Fibroblast of gingiva (primary cell): ENCODE results near the gene DVL1.

Experiments used
- DNase-seq: peaks from one replicate; pipeline ENCODE4 v3.0.0-alpha.2; 2011; ENCODE audit warnings: low read depth

Gene DVL1

DNA sequence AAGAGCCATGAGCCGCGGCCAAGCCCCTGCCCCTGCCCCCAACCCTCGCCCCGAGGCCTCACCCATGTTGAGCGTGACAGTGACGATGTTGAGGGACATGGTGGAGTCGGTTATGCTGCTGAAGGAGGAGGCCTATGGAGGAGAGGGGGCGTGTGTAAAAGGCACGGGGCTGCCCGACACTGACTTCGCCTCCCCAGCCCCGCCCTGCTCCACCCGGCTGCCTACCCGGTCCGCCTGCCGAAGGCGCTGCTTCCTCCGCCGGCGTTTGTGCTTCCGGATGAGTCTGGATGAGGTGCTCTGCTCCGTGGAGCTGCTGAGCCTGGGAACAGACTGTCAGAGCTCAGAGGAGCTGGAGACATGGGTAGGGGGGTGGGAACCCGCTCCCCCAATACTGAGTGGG lies 9.0 kb downstream of the DVL1 start:
- DNase-seq = no peak

DNA sequence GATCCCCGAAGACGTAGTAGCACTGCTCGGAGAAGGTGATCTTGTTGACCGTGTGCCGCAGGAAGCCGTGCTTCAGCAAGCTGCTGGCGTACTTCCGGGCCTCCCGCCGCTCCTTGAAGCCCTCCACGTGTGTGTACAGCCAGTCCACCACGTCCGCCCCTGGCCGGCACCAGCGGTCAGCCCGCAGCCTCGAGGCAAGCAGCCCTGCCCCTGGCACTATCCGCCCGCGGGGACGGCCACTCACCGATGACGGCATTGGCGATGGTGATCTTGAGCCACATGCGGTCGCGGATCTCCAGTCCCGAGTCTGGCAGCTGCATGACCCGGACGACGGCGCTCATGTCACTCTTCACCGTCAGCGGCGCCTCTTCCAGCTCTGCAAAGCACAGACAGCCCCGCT lies 10.9 kb downstream of the DVL1 start:
- DNase-seq = no peak

DNA sequence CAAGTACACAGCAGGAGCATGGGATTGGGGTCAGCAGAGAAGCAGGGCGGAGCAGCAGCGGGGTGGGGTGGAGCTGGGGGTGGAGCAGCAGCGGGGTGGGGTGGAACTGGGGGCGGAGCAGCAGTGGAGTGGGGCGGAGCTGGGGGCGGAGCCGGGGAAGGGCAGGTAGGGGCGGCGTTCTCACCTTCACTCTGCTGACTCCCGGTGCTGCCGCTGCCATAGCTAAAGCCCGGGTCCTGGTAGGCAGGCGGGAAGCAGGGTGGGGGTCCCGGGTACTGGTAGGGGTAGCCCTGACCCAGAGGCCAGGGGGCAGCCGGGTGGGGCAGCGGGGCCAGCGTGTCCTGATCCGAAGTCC lies 11.4 kb downstream of the DVL1 start:
- DNase-seq = no peak

DNA sequence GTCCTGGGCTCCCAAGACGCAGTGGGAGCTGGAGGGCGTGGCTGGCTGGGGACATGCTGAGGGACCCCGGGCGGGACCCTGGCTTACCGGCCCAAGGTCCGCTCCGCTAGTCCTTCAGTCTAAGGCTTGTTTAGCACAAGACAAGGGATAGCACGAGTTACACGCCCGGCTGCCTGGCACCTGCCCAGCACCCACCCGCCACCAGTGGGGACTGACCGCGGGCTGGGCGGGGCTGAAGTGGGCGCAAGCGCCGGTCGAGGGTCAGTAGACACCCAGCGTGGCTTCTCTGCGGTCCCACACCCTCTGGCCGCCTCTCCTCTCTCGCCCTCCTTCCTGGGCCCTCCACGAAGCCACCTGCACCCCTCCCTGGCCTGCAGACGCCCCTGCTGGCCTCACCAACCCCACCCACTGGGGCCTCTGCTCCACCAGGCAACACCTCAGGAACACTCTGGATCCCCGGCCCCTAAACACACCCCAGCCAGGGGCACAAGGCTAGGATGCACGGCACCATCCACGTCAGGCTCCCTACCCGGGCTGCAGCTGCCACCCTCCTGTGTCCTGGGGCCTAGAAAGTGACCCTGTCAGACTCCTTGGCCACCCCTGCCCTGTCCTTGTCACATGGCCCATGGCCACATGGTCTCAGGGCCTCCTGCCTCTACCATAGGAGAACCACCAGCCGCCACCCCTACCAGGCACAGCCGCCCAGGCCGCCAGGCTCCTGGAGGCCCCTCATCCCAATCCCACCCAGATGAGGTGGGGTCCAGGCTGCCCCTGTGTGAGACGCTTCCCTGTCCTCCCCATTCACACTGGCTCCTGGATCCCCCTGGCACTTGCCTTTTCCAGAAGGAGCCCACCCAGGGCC lies 12.1 kb downstream of the DVL1 start:
- no peak for DNase-seq

DNA sequence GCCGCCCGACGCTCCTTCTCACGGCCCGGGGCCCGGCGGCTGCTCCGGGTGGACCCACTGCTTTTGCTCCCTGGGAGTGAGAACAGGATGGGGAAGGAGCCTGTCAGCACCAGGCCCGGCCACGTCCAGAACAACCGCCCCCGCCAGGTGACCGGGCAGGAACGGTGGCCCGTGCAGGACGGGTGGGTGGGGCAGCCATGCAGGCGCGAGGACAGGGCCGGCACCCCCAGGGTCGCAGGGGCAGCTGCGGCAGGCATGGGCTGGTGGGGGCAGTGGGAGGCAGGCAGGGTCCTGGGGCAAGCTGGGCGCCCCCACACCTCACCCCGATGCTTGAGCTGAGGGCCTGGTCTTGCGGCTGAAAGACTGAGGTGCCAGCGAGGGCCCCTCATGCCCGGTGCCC lies 12.8 kb downstream of the DVL1 start:
- no peak for DNase-seq

DNA sequence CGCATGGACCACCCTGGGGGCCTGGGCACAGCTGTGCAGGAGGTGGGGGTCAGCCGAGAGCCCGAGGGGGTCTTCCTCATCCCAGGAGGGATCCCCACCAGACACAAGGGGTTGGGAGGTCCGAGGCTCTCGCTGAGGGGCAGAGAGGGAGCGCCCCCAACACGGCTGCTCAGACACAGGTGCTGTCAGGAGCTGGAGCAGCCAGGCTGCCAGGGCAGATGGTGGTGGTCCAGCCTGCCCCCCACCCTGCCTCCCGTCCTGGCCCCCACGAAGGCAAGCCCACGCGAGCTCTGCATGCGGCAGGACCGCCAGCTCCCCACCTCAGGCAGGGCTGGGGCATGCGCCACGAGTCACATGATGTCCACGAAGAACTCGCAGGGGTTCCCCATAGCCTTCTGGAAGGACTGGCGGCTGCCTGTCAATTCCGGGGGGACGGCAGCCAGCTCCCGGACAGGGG lies 13.4 kb downstream of the DVL1 start:
- no peak for DNase-seq

DNA sequence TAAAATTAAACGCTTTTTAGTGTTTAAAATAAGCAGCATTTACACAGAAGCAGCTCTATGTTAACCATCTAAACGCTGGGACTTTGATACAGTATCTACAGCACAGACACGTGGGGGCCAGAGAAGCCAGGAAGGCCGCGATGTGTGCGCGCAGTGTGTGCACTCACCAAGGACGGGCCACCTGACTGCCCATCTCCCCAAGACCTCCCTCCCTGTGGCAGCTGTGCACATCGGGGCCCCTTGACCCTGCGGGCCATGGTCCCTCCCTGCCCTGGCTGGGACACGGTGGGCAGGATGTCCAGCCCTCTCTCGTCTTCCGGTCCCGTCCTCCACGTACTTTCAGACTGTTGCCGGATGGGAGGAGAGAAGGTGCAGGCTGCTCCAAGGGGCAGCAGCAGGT lies 13.9 kb downstream of the DVL1 start:
- DNase-seq = no peak

DNA sequence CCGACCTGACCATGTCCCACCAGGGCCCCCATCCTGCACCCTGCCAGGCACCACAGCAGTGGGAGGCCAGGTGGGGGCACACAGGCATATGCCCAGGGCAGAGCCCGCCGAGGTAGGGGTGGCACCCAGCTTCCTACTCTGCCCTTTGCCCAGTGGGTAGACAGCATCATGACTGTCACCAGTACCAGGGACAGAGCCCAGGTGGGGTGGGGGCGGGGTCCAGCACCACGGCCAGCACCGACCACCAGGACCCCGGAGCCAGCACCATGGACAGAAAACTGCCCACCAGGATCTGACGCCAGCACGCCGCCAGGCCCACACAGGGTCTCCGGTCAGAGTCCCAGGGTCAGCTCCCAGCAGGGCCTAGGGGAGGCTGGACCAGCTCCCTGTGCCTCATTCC lies 14.4 kb downstream of the DVL1 start:
- no peak for DNase-seq

DNA sequence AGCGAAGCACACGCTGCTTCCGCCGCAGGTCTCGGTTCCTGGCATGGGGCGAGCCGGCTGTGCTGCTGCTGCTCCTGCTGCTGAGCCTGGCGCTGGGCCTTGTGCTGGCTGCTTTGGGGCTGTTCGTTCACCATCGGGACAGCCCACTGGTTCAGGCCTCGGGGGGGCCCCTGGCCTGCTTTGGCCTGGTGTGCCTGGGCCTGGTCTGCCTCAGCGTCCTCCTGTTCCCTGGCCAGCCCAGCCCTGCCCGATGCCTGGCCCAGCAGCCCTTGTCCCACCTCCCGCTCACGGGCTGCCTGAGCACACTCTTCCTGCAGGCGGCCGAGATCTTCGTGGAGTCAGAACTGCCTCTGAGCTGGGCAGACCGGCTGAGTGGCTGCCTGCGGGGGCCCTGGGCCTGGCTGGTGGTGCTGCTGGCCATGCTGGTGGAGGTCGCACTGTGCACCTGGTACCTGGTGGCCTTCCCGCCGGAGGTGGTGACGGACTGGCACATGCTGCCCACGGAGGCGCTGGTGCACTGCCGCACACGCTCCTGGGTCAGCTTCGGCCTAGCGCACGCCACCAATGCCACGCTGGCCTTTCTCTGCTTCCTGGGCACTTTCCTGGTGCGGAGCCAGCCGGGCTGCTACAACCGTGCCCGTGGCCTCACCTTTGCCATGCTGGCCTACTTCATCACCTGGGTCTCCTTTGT lies 15.5 kb downstream of the DVL1 start:
- DNase-seq = no peak

DNA sequence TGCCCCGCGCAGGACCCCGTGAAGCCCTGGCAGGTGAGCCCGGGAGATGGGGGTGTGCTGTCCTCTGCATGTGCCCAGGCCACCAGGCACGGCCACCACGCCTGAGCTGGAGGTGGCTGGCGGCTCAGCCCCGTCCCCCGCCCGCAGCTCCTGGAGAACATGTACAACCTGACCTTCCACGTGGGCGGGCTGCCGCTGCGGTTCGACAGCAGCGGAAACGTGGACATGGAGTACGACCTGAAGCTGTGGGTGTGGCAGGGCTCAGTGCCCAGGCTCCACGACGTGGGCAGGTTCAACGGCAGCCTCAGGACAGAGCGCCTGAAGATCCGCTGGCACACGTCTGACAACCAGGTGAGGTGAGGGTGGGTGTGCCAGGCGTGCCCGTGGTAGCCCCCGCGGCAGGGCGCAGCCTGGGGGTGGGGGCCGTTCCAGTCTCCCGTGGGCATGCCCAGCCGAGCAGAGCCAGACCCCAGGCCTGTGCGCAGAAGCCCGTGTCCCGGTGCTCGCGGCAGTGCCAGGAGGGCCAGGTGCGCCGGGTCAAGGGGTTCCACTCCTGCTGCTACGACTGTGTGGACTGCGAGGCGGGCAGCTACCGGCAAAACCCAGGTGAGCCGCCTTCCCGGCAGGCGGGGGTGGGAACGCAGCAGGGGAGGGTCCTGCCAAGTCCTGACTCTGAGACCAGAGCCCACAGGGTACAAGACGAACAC lies 16.3 kb downstream of the DVL1 start:
- DNase-seq = no peak

DNA sequence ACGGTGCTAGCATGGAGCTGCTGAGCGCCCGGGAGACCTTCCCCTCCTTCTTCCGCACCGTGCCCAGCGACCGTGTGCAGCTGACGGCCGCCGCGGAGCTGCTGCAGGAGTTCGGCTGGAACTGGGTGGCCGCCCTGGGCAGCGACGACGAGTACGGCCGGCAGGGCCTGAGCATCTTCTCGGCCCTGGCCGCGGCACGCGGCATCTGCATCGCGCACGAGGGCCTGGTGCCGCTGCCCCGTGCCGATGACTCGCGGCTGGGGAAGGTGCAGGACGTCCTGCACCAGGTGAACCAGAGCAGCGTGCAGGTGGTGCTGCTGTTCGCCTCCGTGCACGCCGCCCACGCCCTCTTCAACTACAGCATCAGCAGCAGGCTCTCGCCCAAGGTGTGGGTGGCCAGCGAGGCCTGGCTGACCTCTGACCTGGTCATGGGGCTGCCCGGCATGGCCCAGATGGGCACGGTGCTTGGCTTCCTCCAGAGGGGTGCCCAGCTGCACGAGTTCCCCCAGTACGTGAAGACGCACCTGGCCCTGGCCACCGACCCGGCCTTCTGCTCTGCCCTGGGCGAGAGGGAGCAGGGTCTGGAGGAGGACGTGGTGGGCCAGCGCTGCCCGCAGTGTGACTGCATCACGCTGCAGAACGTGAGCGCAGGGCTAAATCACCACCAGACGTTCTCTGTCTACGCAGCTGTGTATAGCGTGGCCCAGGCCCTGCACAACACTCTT lies 17.0 kb downstream of the DVL1 start:
- DNase-seq = no peak

DNA sequence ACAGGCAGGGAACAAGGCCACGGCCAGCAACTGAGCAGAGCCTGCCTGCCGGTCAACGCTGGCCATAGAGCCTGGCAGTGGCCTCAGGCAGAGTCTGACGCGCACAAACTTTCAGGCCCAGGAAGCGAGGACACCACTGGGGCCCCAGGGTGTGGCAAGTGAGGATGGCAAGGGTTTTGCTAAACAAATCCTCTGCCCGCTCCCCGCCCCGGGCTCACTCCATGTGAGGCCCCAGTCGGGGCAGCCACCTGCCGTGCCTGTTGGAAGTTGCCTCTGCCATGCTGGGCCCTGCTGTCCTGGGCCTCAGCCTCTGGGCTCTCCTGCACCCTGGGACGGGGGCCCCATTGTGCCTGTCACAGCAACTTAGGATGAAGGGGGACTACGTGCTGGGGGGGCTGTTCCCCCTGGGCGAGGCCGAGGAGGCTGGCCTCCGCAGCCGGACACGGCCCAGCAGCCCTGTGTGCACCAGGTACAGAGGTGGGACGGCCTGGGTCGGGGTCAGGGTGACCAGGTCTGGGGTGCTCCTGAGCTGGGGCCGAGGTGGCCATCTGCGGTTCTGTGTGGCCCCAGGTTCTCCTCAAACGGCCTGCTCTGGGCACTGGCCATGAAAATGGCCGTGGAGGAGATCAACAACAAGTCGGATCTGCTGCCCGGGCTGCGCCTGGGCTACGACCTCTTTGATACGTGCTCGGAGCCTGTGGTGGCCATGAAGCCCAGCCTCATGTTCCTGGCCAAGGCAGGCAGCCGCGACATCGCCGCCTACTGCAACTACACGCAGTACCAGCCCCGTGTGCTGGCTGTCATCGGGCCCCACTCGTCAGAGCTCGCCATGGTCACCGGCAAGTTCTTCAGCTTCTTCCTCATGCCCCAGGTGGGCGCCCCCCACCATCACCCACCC lies 17.9 kb downstream of the DVL1 start, which contains the start of gene TAS1R3:
TSS of gene TAS1R3 (plus strand) at position 213 of the 898 bp plus-strand sequence. CDS start at position 279, 66 bp downstream.
- peak; percentile 53 for DNase-seq

DNA sequence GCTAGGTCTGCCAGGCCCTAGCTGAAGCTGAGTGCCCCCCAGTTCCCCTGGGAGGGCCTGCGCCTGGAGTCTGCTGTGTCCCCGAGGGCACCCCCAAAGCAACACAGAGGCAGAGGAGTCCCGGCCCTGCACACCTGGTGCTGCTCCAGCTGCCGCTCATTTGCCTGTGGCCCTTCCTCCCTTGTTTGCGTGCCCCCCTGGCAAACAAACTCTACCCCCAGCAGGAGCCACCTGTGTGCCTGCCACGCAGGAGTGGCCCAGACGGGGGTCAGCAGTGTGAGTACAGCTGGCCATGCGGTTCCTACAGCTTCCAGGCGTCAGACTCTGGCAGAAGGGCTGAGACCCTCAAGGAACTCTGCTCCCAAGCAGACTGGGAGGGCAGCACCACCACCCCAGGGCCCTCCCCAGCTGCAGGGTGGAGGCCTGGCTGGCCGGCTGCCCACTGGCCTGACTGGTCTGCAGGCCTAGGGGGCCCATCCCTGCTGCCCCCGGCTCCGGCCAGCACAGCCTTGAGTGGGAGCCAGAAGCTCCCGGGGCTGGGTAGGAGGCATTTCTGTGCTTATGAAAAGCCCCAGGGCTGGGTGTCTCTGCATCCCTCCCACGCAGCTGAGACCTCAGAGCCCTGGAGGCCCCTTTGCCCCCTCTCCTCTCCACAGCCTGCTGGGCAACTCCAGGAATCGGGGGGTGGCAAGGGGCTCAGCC lies 18.7 kb downstream of the DVL1 start:
- DNase-seq = no peak

DNA sequence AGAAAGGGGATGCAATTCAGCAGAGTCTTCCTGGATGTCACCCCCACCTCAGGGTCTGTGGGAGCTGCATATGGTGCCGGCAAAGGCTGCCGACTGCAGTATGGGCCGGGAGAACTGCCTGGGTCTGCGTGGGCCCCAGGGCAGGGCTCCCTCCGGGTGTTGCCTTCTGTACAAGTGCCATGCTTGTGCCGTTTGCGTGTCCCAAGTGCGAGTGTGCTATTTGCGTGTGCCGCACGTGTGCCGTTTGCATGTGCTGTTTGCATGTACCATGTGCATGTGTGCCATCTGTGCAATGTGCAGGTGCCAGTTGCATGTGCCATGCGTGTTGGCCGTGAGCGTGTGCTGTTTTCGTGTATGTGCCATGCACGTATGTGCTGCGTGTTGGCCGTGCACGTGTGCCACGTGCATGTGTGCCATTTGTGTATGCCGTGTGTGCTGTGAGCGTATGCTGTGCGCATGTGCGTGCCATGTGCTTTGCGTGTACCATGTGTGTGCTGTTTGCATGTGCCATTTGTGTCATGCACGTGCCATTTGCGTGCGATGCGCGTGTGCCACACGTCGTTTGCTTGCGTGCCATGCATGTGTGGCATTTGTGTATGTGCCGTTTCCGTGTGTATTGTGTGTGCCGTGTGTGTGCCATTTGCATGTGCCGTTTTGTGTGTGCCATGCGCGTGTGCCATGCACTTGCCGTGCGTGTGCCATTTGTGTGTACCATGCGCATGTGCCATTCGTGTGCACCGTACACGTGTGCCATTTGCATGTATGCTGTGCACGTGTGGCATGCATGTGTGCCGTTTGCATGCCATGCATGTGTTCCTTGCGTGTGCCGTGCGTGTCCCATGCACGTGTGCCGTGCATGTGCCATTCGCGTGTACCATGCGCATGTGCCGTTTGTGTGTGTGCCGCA lies 19.7 kb downstream of the DVL1 start:
- DNase-seq = no peak

DNA sequence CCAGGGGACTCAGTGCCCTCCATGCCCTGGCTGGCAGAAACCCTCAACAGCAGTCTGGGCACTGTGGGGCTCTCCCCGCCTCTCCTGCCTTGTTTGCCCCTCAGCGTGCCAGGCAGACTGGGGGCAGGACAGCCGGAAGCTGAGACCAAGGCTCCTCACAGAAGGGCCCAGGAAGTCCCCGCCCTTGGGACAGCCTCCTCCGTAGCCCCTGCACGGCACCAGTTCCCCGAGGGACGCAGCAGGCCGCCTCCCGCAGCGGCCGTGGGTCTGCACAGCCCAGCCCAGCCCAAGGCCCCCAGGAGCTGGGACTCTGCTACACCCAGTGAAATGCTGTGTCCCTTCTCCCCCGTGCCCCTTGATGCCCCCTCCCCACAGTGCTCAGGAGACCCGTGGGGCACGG lies 21.0 kb downstream of the DVL1 start:
- no peak for DNase-seq

DNA sequence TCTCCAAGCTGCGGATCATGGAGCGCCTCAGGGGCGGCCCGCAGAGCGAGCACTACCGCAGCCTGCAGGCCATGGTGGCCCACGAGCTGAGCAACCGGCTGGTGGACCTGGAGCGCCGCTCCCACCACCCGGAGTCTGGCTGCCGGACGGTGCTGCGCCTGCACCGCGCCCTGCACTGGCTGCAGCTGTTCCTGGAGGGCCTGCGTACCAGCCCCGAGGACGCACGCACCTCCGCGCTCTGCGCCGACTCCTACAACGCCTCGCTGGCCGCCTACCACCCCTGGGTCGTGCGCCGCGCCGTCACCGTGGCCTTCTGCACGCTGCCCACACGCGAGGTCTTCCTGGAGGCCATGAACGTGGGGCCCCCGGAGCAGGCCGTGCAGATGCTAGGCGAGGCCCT lies 21.9 kb downstream of the DVL1 start:
- DNase-seq = no peak

DNA sequence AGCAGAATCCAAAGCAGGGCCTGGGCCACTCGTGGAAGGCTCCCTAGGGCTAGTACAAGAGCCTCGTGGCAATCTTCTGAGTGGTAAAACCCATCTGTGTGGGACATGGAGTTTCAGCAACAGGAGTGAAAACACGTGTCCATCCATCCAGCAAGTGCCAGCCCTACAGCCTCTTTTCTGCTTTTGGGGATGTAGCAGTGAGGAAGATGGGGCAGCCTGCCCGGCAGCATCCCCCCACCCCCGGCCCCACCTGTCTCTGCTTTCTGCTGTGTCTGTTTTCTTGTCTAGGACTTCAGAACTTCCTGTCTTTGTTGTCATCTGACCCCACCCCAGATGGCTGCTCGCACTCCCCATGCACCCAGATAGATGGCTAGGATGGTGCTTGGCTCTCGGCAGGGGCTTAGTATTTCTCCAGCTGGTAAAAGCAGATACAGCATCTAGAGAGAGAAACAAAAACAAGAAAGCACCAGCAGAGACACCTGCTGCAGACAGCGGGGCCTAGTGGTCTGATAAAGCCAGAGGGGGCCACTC lies 23.1 kb downstream of the DVL1 start:
- DNase-seq = no peak

DNA sequence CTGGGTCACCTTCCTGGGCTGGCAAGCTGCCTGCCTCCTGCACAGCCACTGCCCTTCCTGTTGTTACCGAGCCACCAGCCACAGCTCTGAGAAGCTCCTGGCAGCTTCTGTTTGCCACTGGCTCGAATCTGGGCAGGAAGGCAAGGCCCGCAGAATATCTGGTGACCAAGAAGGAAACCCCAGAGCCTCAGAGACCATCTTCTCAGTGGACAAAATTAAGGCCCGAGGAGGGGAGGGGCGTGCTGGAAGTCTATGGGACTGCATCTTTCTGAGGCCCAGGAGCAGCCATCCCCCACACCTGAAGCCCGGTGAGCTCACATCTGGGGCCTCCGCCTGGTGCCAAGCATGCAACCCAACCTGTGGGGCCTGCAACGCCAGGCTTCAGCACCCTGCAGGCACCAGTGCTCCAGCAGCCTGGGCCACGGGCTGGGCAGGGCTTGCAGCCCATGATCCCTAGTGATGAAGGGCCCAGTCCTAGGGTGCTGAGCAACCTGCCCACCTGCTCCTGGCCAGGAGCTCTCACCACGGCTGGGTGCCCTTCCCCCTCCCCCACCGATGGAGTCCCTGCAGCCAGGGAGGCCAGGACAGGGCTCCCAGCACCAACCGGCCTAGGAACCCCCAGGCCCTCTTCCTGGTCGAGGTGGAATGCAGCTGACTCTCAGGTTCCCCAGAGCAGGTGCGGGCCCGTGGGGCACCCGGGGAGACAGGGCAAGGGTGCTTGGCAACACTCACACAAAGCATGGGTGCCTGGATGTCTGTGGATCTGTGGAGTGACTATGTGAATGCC lies 23.7 kb downstream of the DVL1 start:
- DNase-seq = no peak
